GM18508 (cell line): Measurements from ENCODE around the gene PPM1E.

Experiments used
- ATAC-seq: cut with Tn5 transposase; IDR thresholded peaks from one replicate; pipeline ENCODE4 v1.9.1; 2021; ENCODE audit warnings: moderate number of reproducible peaks; ENCODE audit not compliant: insufficient read depth, unreplicated experiment

The PPM1E gene

DNA sequence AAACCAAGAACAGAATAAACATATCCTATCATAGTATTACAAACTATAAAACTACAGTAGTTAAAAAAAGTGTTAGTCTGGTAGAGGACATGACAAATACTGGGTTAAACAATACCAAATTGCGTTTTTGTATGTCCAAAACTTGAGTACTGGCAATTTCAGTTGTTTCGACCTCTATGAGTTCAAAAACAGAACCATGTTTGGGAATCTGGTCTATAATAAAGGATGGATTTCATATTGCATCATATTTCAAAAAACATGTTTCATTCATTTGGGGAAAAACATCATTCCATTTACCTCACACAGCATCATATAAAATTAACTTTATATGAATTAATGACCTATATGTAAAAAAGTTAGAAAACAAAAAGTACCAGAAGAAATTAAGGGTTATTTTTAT is 269.3 kb downstream of the PPM1E start:
- no peak for ATAC-seq

DNA sequence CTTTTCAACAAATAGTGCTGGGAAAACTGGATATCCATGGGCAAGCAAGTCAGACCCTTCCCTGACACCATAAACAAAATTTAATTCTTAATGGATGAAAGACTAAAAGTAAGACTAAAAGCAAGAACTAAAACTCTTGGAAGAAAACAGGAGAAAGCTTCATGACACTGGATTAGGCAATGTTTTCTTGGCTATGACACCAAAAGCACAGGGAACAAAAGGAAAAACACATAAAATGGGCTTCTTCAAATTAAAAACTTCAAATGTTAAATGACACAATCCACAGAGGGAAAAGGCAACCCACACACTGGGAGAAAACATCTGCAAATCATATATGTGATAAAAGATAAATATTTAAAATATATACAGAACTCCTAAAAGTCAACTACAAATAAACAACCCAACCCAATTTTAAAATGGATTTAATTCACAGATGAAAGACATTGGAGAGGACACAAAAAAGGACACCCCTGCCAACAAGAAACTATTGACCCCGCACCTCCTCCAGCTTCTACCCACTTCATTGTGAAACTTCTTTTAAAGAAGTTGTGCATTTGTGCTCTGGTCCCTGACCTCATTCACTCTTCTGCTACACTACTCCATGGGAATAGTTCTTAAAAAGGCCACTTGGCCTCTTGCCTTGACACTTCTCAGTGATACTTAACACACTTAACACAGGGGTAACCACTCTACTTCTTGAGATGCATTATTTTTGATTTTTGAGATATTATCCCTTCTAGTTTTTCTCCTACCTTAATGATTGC is 270.7 kb downstream of the PPM1E start:
- ATAC-seq: no peak

DNA sequence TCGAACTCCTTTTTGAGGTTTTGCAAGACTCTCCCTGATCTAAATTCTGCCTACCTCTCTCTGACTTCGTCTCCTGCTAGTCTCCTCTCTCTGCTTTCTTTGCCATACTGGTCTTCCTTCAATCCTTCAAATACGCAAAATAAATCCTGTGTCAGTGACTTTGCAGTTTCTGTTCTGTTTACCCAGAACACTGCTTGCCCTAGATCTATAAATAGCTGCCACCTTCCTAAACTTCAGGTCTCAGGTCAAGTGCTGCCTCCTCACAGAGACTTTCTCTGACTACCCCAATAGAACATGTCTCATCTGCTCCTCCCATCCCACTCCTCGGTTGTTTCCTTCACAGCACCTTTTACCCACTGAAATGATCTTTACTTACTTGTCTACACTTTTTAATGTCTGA is 272.1 kb downstream of the PPM1E start:
- ATAC-seq: no peak

DNA sequence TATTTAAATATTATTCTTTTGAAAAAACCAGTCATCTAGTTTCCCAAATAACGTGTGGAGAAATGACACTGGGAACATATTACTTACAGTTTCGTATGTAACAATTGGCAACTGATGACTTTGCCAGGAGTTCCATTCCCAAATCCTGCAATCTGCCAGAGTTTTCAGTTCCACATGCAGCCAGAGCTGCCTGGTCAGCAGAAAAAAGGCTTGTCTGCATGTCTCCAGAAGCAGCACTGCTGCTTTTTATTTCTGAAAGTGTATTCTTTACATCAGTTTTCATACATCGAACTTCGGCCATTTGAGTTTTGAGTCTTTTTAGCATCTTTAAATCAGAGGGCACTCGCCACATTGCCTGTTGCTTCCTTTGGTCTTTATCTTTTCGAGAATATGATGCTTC is 272.7 kb downstream of the PPM1E start:
- ATAC-seq: no peak

DNA sequence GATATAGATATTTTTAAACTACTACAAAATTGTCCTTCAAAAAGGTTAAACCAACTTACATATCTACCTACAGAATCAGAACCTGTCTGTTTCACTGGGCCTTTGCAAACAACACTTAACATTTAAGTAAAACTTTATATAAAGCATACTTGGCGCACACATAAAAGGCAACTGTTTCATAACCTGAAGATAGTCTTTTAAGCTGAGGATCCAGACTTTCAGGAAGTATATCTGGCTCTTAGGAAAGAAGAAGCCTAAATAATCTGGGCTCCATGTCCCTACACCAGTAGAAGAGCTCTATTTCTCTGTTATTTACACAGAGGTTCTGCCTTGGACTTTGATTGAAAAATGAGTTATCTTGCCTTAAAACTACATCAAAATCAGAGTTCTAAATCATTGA is 275.2 kb downstream of the PPM1E start:
- ATAC-seq: no peak
